ENCODE data around the gene MTCL3.

MTCL3 gene

DNA sequence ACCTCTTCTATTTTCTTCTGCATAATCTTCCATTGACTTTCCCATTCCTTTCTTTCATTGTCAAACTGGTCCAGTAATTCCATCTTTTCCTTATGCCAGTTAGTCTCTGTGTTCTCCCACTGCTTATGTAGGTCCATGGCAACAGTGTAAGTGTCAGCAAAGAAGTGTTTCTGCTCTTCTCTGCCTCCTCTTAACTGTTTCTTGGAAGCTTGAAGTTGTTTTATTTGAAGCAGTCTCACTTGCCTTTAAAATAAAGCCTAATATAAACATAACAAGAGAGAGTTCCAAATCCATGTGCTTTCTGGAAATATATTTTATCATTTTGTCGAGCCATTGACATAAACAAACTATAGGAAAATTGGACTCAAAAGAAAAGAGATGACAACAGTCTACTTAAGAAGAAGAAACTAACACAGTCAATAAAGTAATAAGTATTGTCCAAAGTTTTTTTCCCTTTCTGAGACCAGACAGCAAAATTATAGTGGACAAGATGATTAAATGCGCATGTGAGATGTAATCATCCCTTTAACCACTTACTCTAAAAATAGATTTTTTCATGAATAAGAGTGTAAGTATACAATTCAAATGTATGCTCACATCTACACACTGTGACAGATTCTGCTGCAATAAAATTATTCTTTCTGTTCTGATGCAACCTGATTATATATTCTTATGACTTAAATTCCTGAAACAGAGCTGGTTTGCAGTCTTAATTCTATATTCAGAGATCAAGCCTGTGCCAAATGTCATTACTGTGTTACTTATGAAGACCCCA lies 65.1 kb downstream of the MTCL3 start:
- no peak overlapping the region for H3K4me2 ChIP-seq (ENCODE audit: extremely low read depth, insufficient read depth, low read length)
- H2AFZ ChIP-seq (ENCODE audit: low read length), result no peak overlapping the region

DNA sequence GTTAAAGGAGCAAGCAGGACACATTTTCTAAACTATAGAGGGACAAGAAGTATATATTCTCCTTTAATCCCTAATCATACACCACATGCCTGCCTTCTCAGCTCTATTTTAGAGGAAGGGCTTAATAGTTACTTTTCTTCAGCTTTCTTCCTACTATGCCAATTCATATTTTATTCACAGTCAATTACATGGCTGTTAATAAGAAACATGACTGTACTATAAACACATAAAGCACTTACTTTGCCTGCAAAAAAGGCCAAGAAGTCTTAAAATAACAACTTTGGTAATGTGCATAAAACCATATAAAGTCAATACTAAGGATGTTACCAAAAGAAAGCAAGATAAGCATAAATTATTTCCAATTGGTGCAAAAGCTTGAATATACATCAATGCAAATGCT lies 66.3 kb downstream of the MTCL3 start:
- Histone ChIP-seq H3K9me3 (ENCODE audit: control insufficient read depth, insufficient read depth, low read depth, low read length) (no peaks in the 10 kb centered on the region), H3K4me3 (replicated peaks in 1 of 4; ENCODE audit: control extremely low read depth in 1 of 4, insufficient read depth in 1 of 4, low read depth in 3 of 4, low read length in 4 of 4) (no peak overlapping the region), H3K9ac (ENCODE audit: insufficient read depth, low read length) (no peak overlapping the region), H3K36me3 (ENCODE audit: control insufficient read depth, insufficient read depth, low read length) (no peaks in the 10 kb centered on the region), H3K27me3 (ENCODE audit: control insufficient read depth, insufficient read depth, low read length) (no peaks in the 10 kb centered on the region), H3K79me2 (ENCODE audit: control insufficient read depth, insufficient read depth, low read length) (no peaks in the 10 kb centered on the region), H4K20me1 (ENCODE audit: control insufficient read depth, extremely low read depth, insufficient read depth, low read length) (no peaks in the 10 kb centered on the region), H3K4me2 (ENCODE audit: extremely low read depth, insufficient read depth, low read length) (no peak overlapping the region), H2AFZ (ENCODE audit: low read length) (no peak overlapping the region), H3K4me1 (ENCODE audit: control insufficient read depth, extremely low read depth, insufficient read depth, low read length) (peaks cover 7% of the 10 kb centered on the region), H3K27ac (ENCODE audit: insufficient read depth, low read length) (no peak overlapping the region)
- TF ChIP-seq EZH2 (IDR thresholded peaks at IDR 0.05; ENCODE audit: low read length, missing control alignments) (no peak), CTCF (conservative IDR thresholded peaks at IDR 0.05 in 1 of 2, IDR thresholded peaks at IDR 0.05 in 1 of 2; ENCODE audit: low read depth in 1 of 2, low read length in 2 of 2) (no peak)
- no peak for DNase-seq (ENCODE audit: low read depth in 2 of 2)

More for the DNA sequence above, 65.1 kb downstream of the MTCL3 start:
- Histone ChIP-seq H3K27ac (ENCODE audit: insufficient read depth, low read length) (no peak overlapping the region), H3K27me3 (ENCODE audit: control insufficient read depth, insufficient read depth, low read length) (no peaks in the 10 kb centered on the region), H3K9ac (ENCODE audit: insufficient read depth, low read length) (no peak overlapping the region), H3K9me3 (ENCODE audit: control insufficient read depth, insufficient read depth, low read depth, low read length) (no peaks in the 10 kb centered on the region), H3K79me2 (ENCODE audit: control insufficient read depth, insufficient read depth, low read length) (no peaks in the 10 kb centered on the region), H4K20me1 (ENCODE audit: control insufficient read depth, extremely low read depth, insufficient read depth, low read length) (no peaks in the 10 kb centered on the region), H3K4me1 (ENCODE audit: control insufficient read depth, extremely low read depth, insufficient read depth, low read length) (peaks cover 12% of the 10 kb centered on the region), H3K4me3 (replicated peaks in 1 of 4; ENCODE audit: control extremely low read depth in 1 of 4, insufficient read depth in 1 of 4, low read depth in 3 of 4, low read length in 4 of 4) (no peak overlapping the region), H3K36me3 (ENCODE audit: control insufficient read depth, insufficient read depth, low read length) (no peaks in the 10 kb centered on the region)
- no peak for TF ChIP-seq CTCF (conservative IDR thresholded peaks at IDR 0.05 in 1 of 2, IDR thresholded peaks at IDR 0.05 in 1 of 2; ENCODE audit: low read depth in 1 of 2, low read length in 2 of 2)
- TF ChIP-seq EZH2 (IDR thresholded peaks at IDR 0.05; ENCODE audit: low read length, missing control alignments), result no peak
- DNase-seq (ENCODE audit: low read depth in 2 of 2), result no peak

DNA sequence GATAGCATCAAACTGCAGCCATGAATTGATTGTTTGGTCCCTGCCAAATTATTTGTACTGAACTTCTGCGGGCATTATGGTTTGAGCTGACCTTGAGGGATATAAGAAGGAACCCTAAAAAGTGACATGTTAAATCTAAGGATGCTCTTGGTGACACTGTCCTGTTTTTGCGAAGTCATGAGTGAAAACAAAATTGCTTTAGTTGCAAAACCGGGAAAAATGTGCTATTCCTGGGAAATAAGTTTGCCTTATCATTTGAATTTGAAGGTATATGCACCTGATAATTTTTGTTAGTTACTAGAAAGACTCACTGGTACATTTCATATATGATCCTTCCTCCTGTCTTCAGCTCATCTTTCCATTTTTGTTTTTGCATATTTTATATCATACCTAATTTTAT lies 67.7 kb downstream of the MTCL3 start:
- TF ChIP-seq EZH2 (IDR thresholded peaks at IDR 0.05; ENCODE audit: low read length, missing control alignments), result no peak
- TF ChIP-seq CTCF (conservative IDR thresholded peaks at IDR 0.05 in 1 of 2, IDR thresholded peaks at IDR 0.05 in 1 of 2; ENCODE audit: low read depth in 1 of 2, low read length in 2 of 2), result no peak

More for the DNA sequence above, 67.7 kb downstream of the MTCL3 start:
- no peaks in the 10 kb centered on the region for H3K27me3 ChIP-seq (ENCODE audit: control insufficient read depth, insufficient read depth, low read length)
- no peak overlapping the region for H3K9ac ChIP-seq (ENCODE audit: insufficient read depth, low read length)
- H3K4me3 ChIP-seq (replicated peaks in 1 of 4; ENCODE audit: control extremely low read depth in 1 of 4, insufficient read depth in 1 of 4, low read depth in 3 of 4, low read length in 4 of 4), result no peak overlapping the region
- no peaks in the 10 kb centered on the region for H3K4me1 ChIP-seq (ENCODE audit: control insufficient read depth, extremely low read depth, insufficient read depth, low read length)
- H3K27ac ChIP-seq (ENCODE audit: insufficient read depth, low read length), result no peak overlapping the region
- no peak overlapping the region for H2AFZ ChIP-seq (ENCODE audit: low read length)
- no peaks in the 10 kb centered on the region for H3K79me2 ChIP-seq (ENCODE audit: control insufficient read depth, insufficient read depth, low read length)
- H3K36me3 ChIP-seq (ENCODE audit: control insufficient read depth, insufficient read depth, low read length), result no peaks in the 10 kb centered on the region
- H4K20me1 ChIP-seq (ENCODE audit: control insufficient read depth, extremely low read depth, insufficient read depth, low read length), result no peaks in the 10 kb centered on the region
- DNase-seq (ENCODE audit: low read depth in 2 of 2), result no peak
- no peak overlapping the region for H3K4me2 ChIP-seq (ENCODE audit: extremely low read depth, insufficient read depth, low read length)
- H3K9me3 ChIP-seq (ENCODE audit: control insufficient read depth, insufficient read depth, low read depth, low read length), result no peaks in the 10 kb centered on the region

All from fibroblast of lung (primary cell).